Osteoblast (primary cell): ENCODE measurements around the gene ABCC1. TPM values are rescaled to one million over a fixed set of nuclear protein-coding genes. Genes with fewer than 3 reads are reported as not detected.
"Not testable (repeated sequence)": the region's sequence is repeated elsewhere in the genome, so short reads cannot be mapped to it uniquely, and the experiment has no call there.

ENCODE experiments used
- DNase-seq: peaks from one replicate; pipeline ENCODE4 v3.0.0; 2011; ENCODE audit warnings: low spot score, mixed read lengths; ENCODE audit not compliant: insufficient read length; ENCODE audit errors: missing footprints
- H2AFZ ChIP-seq: 2 replicates; pipeline ENCODE4 v1.6.0; 2011; ENCODE audit warnings: mild to moderate bottlenecking, low read length
- H3K27ac ChIP-seq: 2 replicates; pipeline ENCODE4 v1.5.1; 2011; ENCODE audit warnings: mild to moderate bottlenecking, low read depth, low read length, moderate library complexity
- H3K27me3 ChIP-seq: 2 replicates; pipeline ENCODE4 v1.6.0; 2012; ENCODE audit warnings: mild to moderate bottlenecking, control low read depth, inconsistent platforms, low read length, moderate library complexity; ENCODE audit not compliant: insufficient read depth
- H3K36me3 ChIP-seq: 2 replicates; pipeline ENCODE4 v1.5.1; 2011; ENCODE audit warnings: mild to moderate bottlenecking, low read length, control low read depth, moderate library complexity; ENCODE audit not compliant: insufficient read depth
- H3K4me1 ChIP-seq: 2 replicates; pipeline ENCODE4 v1.5.1; 2011; ENCODE audit warnings: mild to moderate bottlenecking, low read length, control low read depth, moderate library complexity; ENCODE audit not compliant: insufficient read depth
- H3K4me2 ChIP-seq: 2 replicates; pipeline ENCODE4 v1.6.0; 2011; ENCODE audit warnings: mild to moderate bottlenecking, low read length; ENCODE audit not compliant: insufficient read depth
- H3K4me3 ChIP-seq: fragments of 200-600 bp; sonication (generic); 3 replicates; pipeline ENCODE4 v1.5.1; 2012; ENCODE audit warnings: mild to moderate bottlenecking, low read length, inconsistent platforms; ENCODE audit not compliant: insufficient read depth
- H3K79me2 ChIP-seq: 2 replicates; pipeline ENCODE4 v1.6.0; 2012; ENCODE audit warnings: mild to moderate bottlenecking, low read length, control low read depth, inconsistent platforms; ENCODE audit not compliant: insufficient read depth
- H3K9me3 ChIP-seq: 2 replicates; pipeline ENCODE4 v1.5.1; 2011; ENCODE audit warnings: low read depth, low read length, control low read depth
- H4K20me1 ChIP-seq: 2 replicates; pipeline ENCODE4 v1.6.0; 2012; ENCODE audit warnings: mild to moderate bottlenecking, low read length, control low read depth; ENCODE audit not compliant: insufficient read depth
- total RNA-seq: library from RNA; depleted of rRNA; stranded (reverse); fragments of >200 nt; gene quantifications from 2 replicates; pipeline ENCODE4 v1.2.3, GENCODE V29; 2012
- TF ChIP-seq, protein P1 (sequence below): IDR thresholded peaks from 2 replicates; pipeline ENCODE4 v1.5.1; 2011; ENCODE audit warnings: mild to moderate bottlenecking, low read depth, low read length, moderate library complexity; ENCODE audit errors: extremely low read depth

ABCC1 gene
- total RNA-seq, 1 donor = 33.7 TPM

DNA sequence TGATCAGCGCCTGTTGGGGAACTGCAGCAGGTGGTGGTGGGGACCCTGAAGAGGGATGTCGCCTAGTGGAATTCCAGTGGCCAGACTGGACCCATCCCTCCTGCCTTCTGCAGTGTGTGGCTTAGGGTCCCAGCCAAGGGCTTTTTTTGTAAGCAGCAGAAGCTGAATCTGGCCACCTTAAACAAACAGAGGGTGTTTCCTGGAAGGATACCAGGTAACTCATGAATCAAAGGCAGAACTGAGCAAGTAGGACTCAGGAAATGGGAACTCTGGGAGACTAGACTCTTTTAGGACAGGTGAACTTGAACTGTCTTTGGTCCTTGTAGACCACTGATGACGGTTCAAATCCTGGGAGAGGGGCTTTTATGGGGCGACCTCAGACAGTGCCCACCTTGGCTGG is 149.9 kb downstream of the ABCC1 start:
- H3K4me2 ChIP-seq = no peak overlapping the region
- peaks cover 3% of the 10 kb centered on the region for H3K79me2 ChIP-seq
- H3K9me3 ChIP-seq = no peaks in the 10 kb centered on the region
- peaks cover 17% of the 10 kb centered on the region for H4K20me1 ChIP-seq
- no peak for DNase-seq
- H3K4me3 ChIP-seq = no peak overlapping the region
- H3K27me3 ChIP-seq = no peaks in the 10 kb centered on the region
- H3K27ac ChIP-seq = no peak overlapping the region
- H3K36me3 ChIP-seq = peaks cover 38% of the 10 kb centered on the region
- TF ChIP-seq, protein P1, sequence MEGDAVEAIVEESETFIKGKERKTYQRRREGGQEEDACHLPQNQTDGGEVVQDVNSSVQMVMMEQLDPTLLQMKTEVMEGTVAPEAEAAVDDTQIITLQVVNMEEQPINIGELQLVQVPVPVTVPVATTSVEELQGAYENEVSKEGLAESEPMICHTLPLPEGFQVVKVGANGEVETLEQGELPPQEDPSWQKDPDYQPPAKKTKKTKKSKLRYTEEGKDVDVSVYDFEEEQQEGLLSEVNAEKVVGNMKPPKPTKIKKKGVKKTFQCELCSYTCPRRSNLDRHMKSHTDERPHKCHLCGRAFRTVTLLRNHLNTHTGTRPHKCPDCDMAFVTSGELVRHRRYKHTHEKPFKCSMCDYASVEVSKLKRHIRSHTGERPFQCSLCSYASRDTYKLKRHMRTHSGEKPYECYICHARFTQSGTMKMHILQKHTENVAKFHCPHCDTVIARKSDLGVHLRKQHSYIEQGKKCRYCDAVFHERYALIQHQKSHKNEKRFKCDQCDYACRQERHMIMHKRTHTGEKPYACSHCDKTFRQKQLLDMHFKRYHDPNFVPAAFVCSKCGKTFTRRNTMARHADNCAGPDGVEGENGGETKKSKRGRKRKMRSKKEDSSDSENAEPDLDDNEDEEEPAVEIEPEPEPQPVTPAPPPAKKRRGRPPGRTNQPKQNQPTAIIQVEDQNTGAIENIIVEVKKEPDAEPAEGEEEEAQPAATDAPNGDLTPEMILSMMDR = no peak
- peaks cover 17% of the 10 kb centered on the region for H3K4me1 ChIP-seq
- no peak overlapping the region for H2AFZ ChIP-seq

DNA sequence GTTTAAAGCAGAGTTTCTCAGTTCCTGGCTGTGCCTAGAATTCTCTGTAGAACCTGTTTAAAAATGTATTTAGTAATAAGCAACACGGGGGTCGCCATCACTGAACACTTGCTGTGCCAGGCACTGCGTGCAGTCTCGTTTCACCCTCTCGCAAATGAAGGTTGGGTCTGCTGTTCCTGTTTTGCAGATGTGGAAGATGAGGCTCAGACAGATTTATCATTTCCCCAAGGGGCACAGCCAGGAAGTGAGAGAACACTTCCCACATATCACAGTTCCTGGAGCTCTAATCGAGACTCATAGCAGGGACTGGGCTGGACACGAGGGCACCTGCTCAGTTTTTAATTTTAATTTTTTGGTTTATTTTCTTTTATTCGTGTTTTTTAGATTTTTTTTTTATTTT is 151.2 kb downstream of the ABCC1 start:
- H3K9me3 ChIP-seq = no peaks in the 10 kb centered on the region
- H3K27ac ChIP-seq = no peak overlapping the region
- DNase-seq = no peak
- no peak overlapping the region for H3K4me2 ChIP-seq
- TF ChIP-seq, protein P1 = no peak
- no peak overlapping the region for H2AFZ ChIP-seq
- H3K4me3 ChIP-seq = no peak overlapping the region
- H3K36me3 ChIP-seq = peaks cover 38% of the 10 kb centered on the region
- no peaks in the 10 kb centered on the region for H3K27me3 ChIP-seq
- H3K79me2 ChIP-seq = peaks cover 3% of the 10 kb centered on the region
- peaks cover 13% of the 10 kb centered on the region for H3K4me1 ChIP-seq
- peaks cover 17% of the 10 kb centered on the region for H4K20me1 ChIP-seq

DNA sequence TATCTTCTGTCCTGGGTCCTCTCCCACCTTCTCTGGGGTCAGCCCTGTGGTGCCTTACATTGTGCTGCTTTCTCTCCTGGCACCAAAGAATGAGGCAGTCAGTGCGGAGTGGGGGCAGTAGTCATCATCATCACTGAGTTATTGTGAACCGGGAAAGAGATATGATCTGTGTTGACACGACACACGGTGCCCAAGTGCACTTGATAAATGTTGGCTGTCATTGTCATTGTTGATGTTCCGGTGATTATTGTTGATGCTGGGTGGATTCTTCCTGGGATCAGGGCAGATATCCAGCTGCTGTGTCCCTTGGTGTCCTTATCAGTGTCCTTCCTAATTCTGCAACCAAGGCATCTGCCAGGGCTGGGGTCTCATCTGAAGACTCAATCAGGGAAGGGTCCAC is 152.2 kb downstream of the ABCC1 start:
- TF ChIP-seq, protein P1 = no peak
- H4K20me1 ChIP-seq = peaks cover 17% of the 10 kb centered on the region
- H3K79me2 ChIP-seq = peaks cover 3% of the 10 kb centered on the region
- peaks cover 40% of the 10 kb centered on the region for H3K36me3 ChIP-seq
- H3K4me1 ChIP-seq = peaks cover 5% of the 10 kb centered on the region
- no peaks in the 10 kb centered on the region for H3K27me3 ChIP-seq
- no peak overlapping the region for H3K4me2 ChIP-seq
- no peak overlapping the region for H2AFZ ChIP-seq
- DNase-seq = no peak
- H3K9me3 ChIP-seq = no peaks in the 10 kb centered on the region
- no peak overlapping the region for H3K27ac ChIP-seq
- no peak overlapping the region for H3K4me3 ChIP-seq

DNA sequence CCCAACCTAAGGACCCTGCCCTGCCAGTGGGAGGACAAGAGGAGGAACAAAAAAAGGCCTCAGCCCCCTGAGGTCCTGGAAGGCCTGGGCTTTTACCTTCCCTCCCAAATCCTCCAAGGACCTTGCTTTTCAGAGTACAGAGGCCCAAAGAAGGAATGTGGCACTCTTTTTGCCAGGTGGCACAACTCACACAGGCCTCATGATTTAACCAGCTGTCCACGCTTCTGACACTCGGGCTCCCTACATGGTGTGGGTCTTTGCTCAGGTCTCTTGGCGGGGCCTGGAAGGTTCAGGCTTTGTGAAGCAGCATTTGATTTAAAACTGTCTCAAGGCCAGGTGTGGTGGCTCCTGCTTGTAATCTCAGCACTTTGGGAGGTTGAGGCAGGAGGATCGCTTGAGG is 153.3 kb downstream of the ABCC1 start:
- no peaks in the 10 kb centered on the region for H3K27me3 ChIP-seq
- no peak overlapping the region for H2AFZ ChIP-seq
- DNase-seq = no peak
- no peaks in the 10 kb centered on the region for H3K4me1 ChIP-seq
- H3K4me3 ChIP-seq = no peak overlapping the region
- H3K36me3 ChIP-seq = peaks cover 41% of the 10 kb centered on the region
- H4K20me1 ChIP-seq = peaks cover 13% of the 10 kb centered on the region
- H3K79me2 ChIP-seq = peaks cover 3% of the 10 kb centered on the region
- no peaks in the 10 kb centered on the region for H3K9me3 ChIP-seq
- H3K4me2 ChIP-seq = no peak overlapping the region
- TF ChIP-seq, protein P1 = no peak
- no peak overlapping the region for H3K27ac ChIP-seq

DNA sequence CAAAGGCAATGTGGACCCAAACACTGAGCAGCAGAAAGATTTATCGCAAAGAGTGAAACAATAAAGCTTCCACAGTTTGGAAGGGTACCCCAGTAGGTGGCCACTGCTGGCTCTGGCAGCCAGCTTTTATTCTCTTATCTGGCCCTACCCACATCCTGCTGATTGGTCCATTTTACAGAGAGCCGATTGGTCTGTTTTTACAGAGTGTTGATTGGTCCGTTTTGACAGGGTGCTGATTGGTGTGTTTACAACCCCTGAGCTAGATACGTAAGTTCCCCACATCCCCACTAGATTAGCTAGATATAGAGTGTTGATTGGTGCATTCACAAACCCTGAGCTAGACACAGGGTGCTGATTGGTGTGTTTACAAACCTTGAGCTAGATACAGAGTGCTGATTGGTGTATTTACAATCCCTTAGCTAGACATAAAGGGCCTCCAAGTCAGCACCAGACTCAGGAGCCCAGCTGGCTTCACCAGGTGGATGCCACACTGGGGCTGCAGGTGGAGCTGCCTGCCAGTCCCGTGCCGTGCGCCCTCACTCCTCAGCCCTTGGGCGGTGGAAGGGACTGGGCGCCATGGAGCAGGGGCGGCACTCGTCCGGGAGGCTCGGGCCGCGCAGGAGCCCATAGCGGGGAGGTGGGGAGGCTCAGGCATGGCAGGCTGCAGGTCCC is 154.9 kb downstream of the ABCC1 start:
- H3K4me1 ChIP-seq, H3K79me2 ChIP-seq, H3K9me3 ChIP-seq, H3K4me3 ChIP-seq, H3K27me3 ChIP-seq, H2AFZ ChIP-seq, H3K4me2 ChIP-seq, DNase-seq, H3K27ac ChIP-seq: not testable (repeated sequence)
- peaks cover 40% of the 10 kb centered on the region for H3K36me3 ChIP-seq
- peaks cover 13% of the 10 kb centered on the region for H4K20me1 ChIP-seq

DNA sequence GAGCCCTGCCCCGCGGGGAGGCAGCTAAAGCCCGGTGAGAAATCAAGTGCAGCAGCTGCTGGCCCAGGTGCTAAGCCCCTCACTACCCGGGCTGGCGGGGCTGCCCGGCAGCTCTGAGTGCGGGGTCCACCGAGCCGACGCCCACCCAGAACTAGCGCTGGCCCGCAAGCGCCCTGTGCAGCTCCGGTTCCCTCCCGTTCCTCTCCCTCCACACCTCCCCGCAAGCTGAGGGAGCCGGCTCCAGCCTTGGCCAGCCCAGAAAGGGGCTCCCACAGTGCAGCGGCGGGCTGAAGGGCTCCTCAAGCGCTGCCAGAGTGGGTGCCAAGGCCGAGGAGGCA is 155.4 kb downstream of the ABCC1 start:
- H3K4me3 ChIP-seq, H3K4me2 ChIP-seq, DNase-seq, H3K79me2 ChIP-seq, H3K4me1 ChIP-seq, H2AFZ ChIP-seq, H3K27me3 ChIP-seq, H3K27ac ChIP-seq, H3K9me3 ChIP-seq: not testable (repeated sequence)
- Histone ChIP-seq H4K20me1 (peaks cover 13% of the 10 kb centered on the region), H3K36me3 (peaks cover 45% of the 10 kb centered on the region)
